Omental fat pad (tissue), 4 donors: ENCODE data around the gene PRDM16. TPM values are rescaled to one million over a fixed set of nuclear protein-coding genes. Genes with fewer than 3 reads are reported as not detected.

ENCODE experiments used
- ATAC-seq: fragments of 150-250 bp; one replicate; pipeline ENCODE4 v1.9.1; 2016; ENCODE audit warnings: mild to moderate bottlenecking, moderate library complexity; ENCODE audit not compliant: low FRiP score
- DNase-seq: peaks from one replicate; pipeline ENCODE4 v3.0.0-alpha.2; 2019; ENCODE audit warnings: low spot score
- CTCF ChIP-seq, 3 donors: fragments of 450-650 bp; IDR thresholded peaks; one replicate each; pipeline ENCODE4 v1.5.1; 2016 to 2017; ENCODE audit warnings: antibody characterized with exemption in 3 of 3, mild to moderate bottlenecking in 3 of 3, moderate library complexity in 2 of 3
- total RNA-seq, 4 donors: library from RNA; depleted of rRNA; stranded (reverse); fragments of >200 nt; gene quantifications; one replicate each; pipeline ENCODE4 v1.1.0, GENCODE V29; 2016

Gene PRDM16
- total RNA-seq, 4 donors from 2014 or later: 0.19 to 3.8 (median 1.8) TPM

- ATAC-seq (no peak), DNase-seq (no peak)
- TF ChIP-seq CTCF (IDR thresholded peaks at IDR 0.05): no peak
Measured at GRCh38 chr1:3240524-3241235, 171.7 kb downstream of the PRDM16 start.

GRCh38 chr1:3241236-3241550 is 172.2 kb downstream of the PRDM16 start:
- DNase-seq: no peak
- TF ChIP-seq CTCF (IDR thresholded peaks at IDR 0.05): no peak
- ATAC-seq: no peak

- no peak for TF ChIP-seq CTCF (IDR thresholded peaks at IDR 0.05)
- no peak for ATAC-seq
- DNase-seq: no peak
Measured at GRCh38 chr1:3241673-3242407, 172.8 kb downstream of the PRDM16 start.

- DNase-seq: no peak
- ATAC-seq: no peak
- TF ChIP-seq CTCF (IDR thresholded peaks at IDR 0.05): no peak
Measured at GRCh38 chr1:3242408-3243260, 173.6 kb downstream of the PRDM16 start.

GRCh38 chr1:3243304-3243703 is 174.3 kb downstream of the PRDM16 start:
- ATAC-seq (no peak), DNase-seq (no peak)
- TF ChIP-seq CTCF (IDR thresholded peaks at IDR 0.05): no peak

- ATAC-seq (no peak), DNase-seq (no peak)
- no peak for TF ChIP-seq CTCF (IDR thresholded peaks at IDR 0.05)
Measured at GRCh38 chr1:3244025-3244926, 175.3 kb downstream of the PRDM16 start.
